D341Med (cell line): Measurements from ENCODE around the gene PTGFRN.

Experiments used
- DNase-seq: peaks from one replicate; pipeline ENCODE4 v3.0.0; 2012; ENCODE audit warnings: low spot score

The PTGFRN gene

GRCh38 chr1:116944613-116945012 lies 34.9 kb downstream of the PTGFRN start:
- no peak for DNase-seq

GRCh38 chr1:116945421-116945820 lies 35.7 kb downstream of the PTGFRN start:
- no peak for DNase-seq

- no peak for DNase-seq
Observed at GRCh38 chr1:116945996-116946395, 36.3 kb downstream of the PTGFRN start.

GRCh38 chr1:116947092-116947860 lies 37.6 kb downstream of the PTGFRN start:
- no peak for DNase-seq

- DNase-seq = no peak
Observed at GRCh38 chr1:116948046-116948445, 38.3 kb downstream of the PTGFRN start.

GRCh38 chr1:116948642-116949041 lies 38.9 kb downstream of the PTGFRN start:
- DNase-seq = no peak

- no peak for DNase-seq
Observed at GRCh38 chr1:116949213-116949985, 39.7 kb downstream of the PTGFRN start.

GRCh38 chr1:116950517-116951199 lies 40.9 kb downstream of the PTGFRN start:
- DNase-seq = no peak

- DNase-seq = no peak
Observed at GRCh38 chr1:116951200-116951935, 41.7 kb downstream of the PTGFRN start.

GRCh38 chr1:116952738-116953275 lies 43.1 kb downstream of the PTGFRN start:
- DNase-seq = no peak

GRCh38 chr1:116954440-116954839 lies 44.7 kb downstream of the PTGFRN start:
- no peak for DNase-seq

GRCh38 chr1:116956378-116956777 lies 46.7 kb downstream of the PTGFRN start:
- no peak for DNase-seq

GRCh38 chr1:116957646-116958045 lies 47.9 kb downstream of the PTGFRN start:
- no peak for DNase-seq

GRCh38 chr1:116958110-116958509 lies 48.4 kb downstream of the PTGFRN start:
- DNase-seq = no peak

GRCh38 chr1:116958977-116959376 lies 49.3 kb downstream of the PTGFRN start:
- DNase-seq = no peak

- DNase-seq = no peak
Observed at GRCh38 chr1:116961606-116962005, 51.9 kb downstream of the PTGFRN start.

- DNase-seq = no peak
Observed at GRCh38 chr1:116962987-116963639, 53.4 kb downstream of the PTGFRN start.

GRCh38 chr1:116966791-116967190 lies 57.1 kb downstream of the PTGFRN start:
- DNase-seq = no peak

GRCh38 chr1:116968724-116969123 lies 59.0 kb downstream of the PTGFRN start:
- no peak for DNase-seq

GRCh38 chr1:116971258-116971860 lies 61.6 kb downstream of the PTGFRN start:
- no peak for DNase-seq
